ENCODE measurements around the gene RAB11FIP3. TPM values are rescaled to one million over a fixed set of nuclear protein-coding genes. Genes with fewer than 3 reads are reported as not detected.

The RAB11FIP3 gene
- total RNA-seq, 1 donor from 2014 or later: 34.9 TPM

- peak; percentile 69 for DNase-seq
Observed at GRCh38 chr16:569445-570254, 144.2 kb downstream of the RAB11FIP3 start, which contains the start of gene PIGQ. Gene PIGQ (plus strand): TSS chr16:569968. CDS start chr16:574075, 4,107 bp downstream.

Other genes with a start within 250 kb of the RAB11FIP3 start
- gene HBA1, start 249.0 kb upstream of the RAB11FIP3 start, total RNA-seq: not detected in 2 replicates
- gene HBQ1, start 245.2 kb upstream of the RAB11FIP3 start, total RNA-seq: 0.34 TPM in 1 of 2 replicates, not detected in the other
- 30.9 and 55.5 TPM in 2 replicates for gene LUC7L, start 196.2 kb upstream of the RAB11FIP3 start, total RNA-seq
- gene FAM234A, start 190.8 kb upstream of the RAB11FIP3 start, total RNA-seq: 59.2 and 76.1 TPM in 2 replicates
- 0.19 and 0.68 TPM in 2 replicates for gene RGS11, start 149.7 kb upstream of the RAB11FIP3 start, total RNA-seq
- 1.2 TPM in 1 of 2 replicates, not detected in the other for gene ARHGDIG, start 145.1 kb upstream of the RAB11FIP3 start, total RNA-seq
- 0.34 TPM in 1 of 2 replicates, not detected in the other for gene PDIA2, start 142.5 kb upstream of the RAB11FIP3 start, total RNA-seq
- 28.2 and 31.9 TPM in 2 replicates for gene AXIN1, start 72.9 kb upstream of the RAB11FIP3 start, total RNA-seq
- gene MRPL28, start 55.1 kb upstream of the RAB11FIP3 start, total RNA-seq: 85.9 and 103 TPM in 2 replicates
- gene PGAP6, start 43.7 kb upstream of the RAB11FIP3 start, total RNA-seq: 98.2 and 132 TPM in 2 replicates
- gene NME4, start 28.4 kb upstream of the RAB11FIP3 start, total RNA-seq: 42.2 and 55.7 TPM in 2 replicates
- 13.4 and 17.5 TPM in 2 replicates for gene DECR2, start 23.8 kb upstream of the RAB11FIP3 start, total RNA-seq
- 50.5 and 83.4 TPM in 2 replicates for gene CAPN15, start 102.1 kb downstream of the RAB11FIP3 start, total RNA-seq
- gene PRR35, start 134.7 kb downstream of the RAB11FIP3 start, total RNA-seq: not detected in 2 replicates
- gene NHLRC4, start 141.4 kb downstream of the RAB11FIP3 start, total RNA-seq: 1.9 and 2.7 TPM in 2 replicates
- 25.4 and 32.2 TPM in 2 replicates for gene PIGQ, start 144.3 kb downstream of the RAB11FIP3 start, total RNA-seq
- 13.3 and 14.1 TPM in 2 replicates for gene RAB40C, start 164.4 kb downstream of the RAB11FIP3 start, total RNA-seq
- 0.14 and 0.17 TPM in 2 replicates for gene WFIKKN1, start 205.3 kb downstream of the RAB11FIP3 start, total RNA-seq
- gene METTL26, start 210.7 kb downstream of the RAB11FIP3 start, total RNA-seq: 76.4 and 83.6 TPM in 2 replicates
- 11.2 and 12.6 TPM in 2 replicates for gene MCRIP2, start 216.2 kb downstream of the RAB11FIP3 start, total RNA-seq
- gene WDR90, start 223.7 kb downstream of the RAB11FIP3 start, total RNA-seq: 10.7 and 15.1 TPM in 2 replicates
- 32.9 and 49.0 TPM in 2 replicates for gene RHOT2, start 242.5 kb downstream of the RAB11FIP3 start, total RNA-seq

All from dermis blood vessel endothelial cell (primary cell).